ENCODE results near the gene PCDH9.

PCDH9 gene

GRCh38 chr13:66424422-66424821 is 805.7 kb downstream of the PCDH9 start:
- no peak overlapping the region for H3K9ac ChIP-seq (ENCODE audit: low read length)
- H3F3A ChIP-seq (ENCODE audit: insufficient read depth): no peaks in the 10 kb centered on the region
- no peaks in the 10 kb centered on the region for H4K20me1 ChIP-seq (ENCODE audit: low read depth, low read length)
- H3K9me2 ChIP-seq (replicated peaks; ENCODE audit: insufficient read depth, low read length): no peaks in the 10 kb centered on the region
- no peak for TF ChIP-seq CTCF (IDR thresholded peaks at IDR 0.05; ENCODE audit: insufficient read depth, low read length, poor library complexity, severe bottlenecking)
- no peak overlapping the region for H3K4me3 ChIP-seq (ENCODE audit: insufficient read depth, low read length, poor library complexity, severe bottlenecking)
- H3K9me3 ChIP-seq (ENCODE audit: insufficient read depth, low read length): no peaks in the 10 kb centered on the region
- no peaks in the 10 kb centered on the region for H3K27me3 ChIP-seq (ENCODE audit: low read length)
- no peak overlapping the region for H3K4me2 ChIP-seq (ENCODE audit: low read depth, low read length, poor library complexity, severe bottlenecking)
- no peak overlapping the region for H3K27ac ChIP-seq (ENCODE audit: low read depth, low read length)
- no peaks in the 10 kb centered on the region for H3K36me3 ChIP-seq (ENCODE audit: low read length)
- no peaks in the 10 kb centered on the region for H3K79me2 ChIP-seq (ENCODE audit: insufficient read depth, low read length)
- no peak overlapping the region for H2AFZ ChIP-seq (ENCODE audit: low read depth, low read length, severe bottlenecking)

DNA sequence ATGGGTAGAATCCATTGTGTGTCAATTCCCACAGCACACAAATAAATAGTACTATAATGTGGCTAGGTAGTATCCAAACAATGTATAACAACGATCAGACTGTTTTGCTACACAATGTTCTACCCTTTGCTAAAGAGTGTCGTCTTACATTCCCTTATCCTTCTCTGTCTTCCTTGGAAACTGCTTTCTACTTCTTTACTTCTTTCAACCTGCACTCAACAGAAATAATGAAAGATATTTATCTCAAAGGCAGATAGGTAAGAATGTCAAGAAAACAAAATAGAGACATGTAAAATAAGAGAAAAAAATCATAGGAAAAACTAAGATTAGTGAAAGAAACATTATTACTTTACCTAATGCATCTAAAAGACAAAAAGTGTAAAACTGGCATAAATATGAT is 814.7 kb downstream of the PCDH9 start:
- H3K27ac ChIP-seq (ENCODE audit: low read depth, low read length): no peak overlapping the region
- H3K9ac ChIP-seq (ENCODE audit: low read length): no peak overlapping the region
- TF ChIP-seq CTCF (IDR thresholded peaks at IDR 0.05; ENCODE audit: insufficient read depth, low read length, poor library complexity, severe bottlenecking) (no peak), EZH2phosphoT487 (conservative IDR thresholded peaks at IDR 0.05; ENCODE audit: low read length) (no peak)
- no peaks in the 10 kb centered on the region for H3K9me2 ChIP-seq (replicated peaks; ENCODE audit: insufficient read depth, low read length)
- H3K9me3 ChIP-seq (ENCODE audit: insufficient read depth, low read length): no peaks in the 10 kb centered on the region
- no peak overlapping the region for H2AFZ ChIP-seq (ENCODE audit: low read depth, low read length, severe bottlenecking)
- no peaks in the 10 kb centered on the region for H4K20me1 ChIP-seq (ENCODE audit: low read depth, low read length)
- no peaks in the 10 kb centered on the region for H3K36me3 ChIP-seq (ENCODE audit: low read length)
- no peaks in the 10 kb centered on the region for H3K27me3 ChIP-seq (ENCODE audit: low read length)
- H3K4me3 ChIP-seq (ENCODE audit: insufficient read depth, low read length, poor library complexity, severe bottlenecking): no peak overlapping the region
- no peaks in the 10 kb centered on the region for H3F3A ChIP-seq (ENCODE audit: insufficient read depth)
- no peaks in the 10 kb centered on the region for H3K79me2 ChIP-seq (ENCODE audit: insufficient read depth, low read length)
- no peak overlapping the region for H3K4me2 ChIP-seq (ENCODE audit: low read depth, low read length, poor library complexity, severe bottlenecking)

GRCh38 chr13:66414066-66414800 is 815.9 kb downstream of the PCDH9 start:
- Histone ChIP-seq H3K27ac (ENCODE audit: low read depth, low read length) (no peak overlapping the region), H3F3A (ENCODE audit: insufficient read depth) (no peaks in the 10 kb centered on the region), H4K20me1 (ENCODE audit: low read depth, low read length) (no peaks in the 10 kb centered on the region), H3K4me3 (ENCODE audit: insufficient read depth, low read length, poor library complexity, severe bottlenecking) (no peak overlapping the region), H2AFZ (ENCODE audit: low read depth, low read length, severe bottlenecking) (no peak overlapping the region), H3K9ac (ENCODE audit: low read length) (no peak overlapping the region), H3K9me3 (ENCODE audit: insufficient read depth, low read length) (no peaks in the 10 kb centered on the region), H3K4me2 (ENCODE audit: low read depth, low read length, poor library complexity, severe bottlenecking) (no peak overlapping the region), H3K79me2 (ENCODE audit: insufficient read depth, low read length) (no peaks in the 10 kb centered on the region), H3K27me3 (ENCODE audit: low read length) (no peaks in the 10 kb centered on the region), H3K9me2 (replicated peaks; ENCODE audit: insufficient read depth, low read length) (no peaks in the 10 kb centered on the region), H3K36me3 (ENCODE audit: low read length) (no peaks in the 10 kb centered on the region)
- no peak for TF ChIP-seq EZH2phosphoT487 (conservative IDR thresholded peaks at IDR 0.05; ENCODE audit: low read length)
- no peak for TF ChIP-seq CTCF (IDR thresholded peaks at IDR 0.05; ENCODE audit: insufficient read depth, low read length, poor library complexity, severe bottlenecking)

All from SU-DHL-6 (cell line).